HG03521 (cell line): ENCODE measurements around the gene NIPAL3.

Experiments
- ATAC-seq: cut with Tn5 transposase; IDR thresholded peaks from one replicate; pipeline ENCODE4 v1.9.1; 2021; ENCODE audit warnings: mild to moderate bottlenecking, moderate library complexity; ENCODE audit not compliant: unreplicated experiment

NIPAL3 gene

GRCh38 chr1:24415334-24415909 is at the start of gene NIPAL3:
TSS of gene NIPAL3 (plus strand) at chr1:24415802. CDS start at chr1:24419548, 3,746 bp downstream.
- ATAC-seq = peak; percentile 94

DNA sequence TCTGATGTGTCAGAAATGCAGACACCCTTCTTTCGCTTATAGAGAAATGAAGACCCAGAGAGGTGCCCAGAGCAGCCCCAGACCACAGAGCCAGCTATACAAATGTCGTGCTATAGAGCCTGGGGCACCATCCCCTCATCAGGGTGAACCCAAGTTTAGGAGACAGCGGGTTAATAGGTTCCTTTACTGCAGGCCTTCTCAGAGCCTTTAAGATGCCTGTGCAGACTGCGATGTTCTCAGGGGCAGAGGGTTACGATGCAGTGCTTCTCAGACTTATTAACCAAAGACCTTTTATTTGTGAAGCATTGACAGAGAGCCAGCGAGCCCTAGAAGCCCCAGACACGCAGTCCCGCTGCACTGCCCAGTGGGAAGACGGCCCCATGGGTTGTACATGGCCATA is 48.9 kb upstream of the NIPAL3 start:
- no peak for ATAC-seq

- no peak for ATAC-seq
These were observed 46.4 kb upstream of the NIPAL3 start for GRCh38 chr1:24369199-24369598.

DNA sequence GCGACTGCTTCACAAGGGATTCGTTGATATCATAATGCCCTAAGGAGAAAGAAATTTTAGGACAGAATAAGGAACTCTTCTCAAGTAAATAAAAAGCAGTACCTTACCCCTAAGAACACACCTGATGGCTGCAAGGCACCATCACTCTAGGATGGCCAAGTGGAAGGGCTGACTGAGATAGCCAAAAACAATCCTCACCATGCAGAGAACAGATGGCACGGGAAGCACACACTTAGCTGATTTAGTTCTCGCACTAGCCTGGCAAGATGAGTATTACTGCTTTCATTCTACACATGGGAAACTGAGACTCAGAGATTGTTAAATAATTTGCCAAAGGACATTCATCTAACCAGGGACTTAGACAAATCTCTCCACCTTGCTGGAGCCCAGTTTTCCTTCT is 45.8 kb upstream of the NIPAL3 start:
- ATAC-seq = no peak

DNA sequence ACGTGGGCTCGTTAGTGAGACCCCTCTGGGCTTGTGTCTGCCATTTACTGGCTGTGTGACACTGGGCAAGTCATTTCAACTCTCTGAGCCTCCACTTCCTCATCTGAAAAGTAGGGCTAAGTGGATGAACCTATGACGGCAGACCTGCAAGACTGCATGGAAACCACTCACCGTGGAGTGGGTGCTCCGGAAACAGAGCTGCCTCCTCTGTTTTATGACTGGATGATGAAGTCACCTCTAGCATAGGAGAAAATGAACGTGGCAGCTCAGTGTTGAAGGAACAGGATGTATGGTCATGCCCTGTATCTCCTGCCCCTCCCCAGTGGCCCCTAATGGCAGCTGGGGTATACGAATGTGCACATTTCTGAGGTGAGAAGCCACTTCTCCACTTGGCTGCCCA is 42.6 kb upstream of the NIPAL3 start:
- ATAC-seq = no peak

DNA sequence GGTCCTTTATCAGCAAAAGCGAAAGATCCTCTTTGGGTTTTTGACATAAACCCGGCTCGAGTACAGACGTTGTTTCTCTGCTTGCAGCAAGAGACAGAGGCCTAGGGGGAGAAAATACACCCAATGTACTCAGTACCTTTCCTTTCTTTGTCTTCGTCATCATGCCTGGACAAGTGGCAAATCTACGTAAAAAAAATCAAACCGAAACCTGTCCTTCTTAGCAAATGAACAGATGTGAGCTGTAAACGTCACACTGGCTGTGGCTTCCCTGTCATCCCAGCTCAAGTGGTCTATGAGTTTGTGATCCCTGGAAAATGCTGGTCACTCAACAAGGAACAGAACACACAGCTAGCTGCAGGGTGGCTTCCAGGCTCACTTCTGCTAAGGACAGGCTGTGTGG is 41.9 kb upstream of the NIPAL3 start:
- no peak for ATAC-seq

DNA sequence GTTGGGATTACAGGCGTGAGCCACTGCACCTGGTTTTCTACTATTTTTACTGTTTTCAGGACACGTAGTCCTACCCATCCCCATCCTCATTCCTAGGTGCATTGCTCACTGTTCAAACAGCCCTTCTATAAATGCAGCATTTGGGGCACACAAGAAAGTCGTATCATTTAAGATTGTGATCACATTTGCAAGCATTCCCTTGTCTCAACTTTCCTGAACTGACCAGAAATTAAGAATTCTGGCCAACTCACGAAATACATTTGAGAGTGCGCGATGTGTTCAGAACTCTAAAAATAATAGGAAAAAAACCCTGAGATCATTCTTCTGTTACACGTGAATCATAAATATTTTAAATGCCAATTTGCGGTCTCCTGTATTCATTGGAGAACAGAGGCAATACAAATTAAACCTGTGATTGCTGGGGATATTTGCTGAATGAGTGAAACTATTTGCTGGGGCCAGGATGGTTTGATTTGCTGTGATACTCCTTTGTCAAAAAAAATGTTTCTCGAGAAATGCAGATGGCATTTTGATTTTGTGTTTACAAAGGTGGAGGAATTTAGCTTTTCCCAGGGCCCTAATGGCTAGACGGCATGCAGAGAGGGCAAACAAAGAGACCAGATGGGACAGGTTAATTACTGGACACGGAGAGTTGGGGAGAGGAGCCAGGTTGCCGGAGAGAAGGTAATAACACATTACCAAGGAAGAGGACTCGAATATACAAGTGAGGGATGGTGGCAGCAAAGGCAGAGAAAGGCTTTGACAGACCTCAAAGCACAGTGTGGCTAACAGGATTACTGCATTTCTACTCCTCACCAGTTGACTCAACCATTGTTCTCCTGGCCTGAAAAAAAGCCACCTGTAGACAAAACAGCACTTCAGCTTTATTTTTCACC is 40.5 kb upstream of the NIPAL3 start:
- ATAC-seq = no peak

DNA sequence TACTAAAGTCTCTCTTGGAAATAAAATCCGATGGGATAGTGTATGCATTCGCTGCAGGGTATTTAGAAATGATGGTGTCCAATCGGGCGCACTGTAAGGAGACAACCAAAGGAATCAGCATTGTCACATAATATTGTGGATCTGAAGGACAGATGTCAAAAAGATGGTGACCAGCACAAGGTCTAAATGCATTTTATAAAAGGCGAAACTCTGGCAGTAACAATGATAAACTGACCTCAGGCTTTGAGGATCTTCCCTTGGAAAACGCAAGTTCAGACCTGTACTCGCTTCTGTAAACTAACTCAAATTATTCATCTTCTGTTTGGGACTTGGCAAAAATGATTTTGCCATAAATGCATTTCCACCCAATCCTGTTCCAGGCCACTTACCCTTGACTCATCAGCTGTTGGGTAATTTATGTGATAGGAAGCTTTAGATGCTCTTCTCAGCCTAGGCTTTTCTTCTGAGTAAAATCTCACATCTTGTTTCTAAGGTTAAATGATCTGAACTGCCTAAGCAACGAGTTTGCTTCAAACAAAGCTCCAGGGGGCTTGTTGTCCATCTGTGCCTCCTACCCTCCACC is 35.8 kb upstream of the NIPAL3 start:
- no peak for ATAC-seq

DNA sequence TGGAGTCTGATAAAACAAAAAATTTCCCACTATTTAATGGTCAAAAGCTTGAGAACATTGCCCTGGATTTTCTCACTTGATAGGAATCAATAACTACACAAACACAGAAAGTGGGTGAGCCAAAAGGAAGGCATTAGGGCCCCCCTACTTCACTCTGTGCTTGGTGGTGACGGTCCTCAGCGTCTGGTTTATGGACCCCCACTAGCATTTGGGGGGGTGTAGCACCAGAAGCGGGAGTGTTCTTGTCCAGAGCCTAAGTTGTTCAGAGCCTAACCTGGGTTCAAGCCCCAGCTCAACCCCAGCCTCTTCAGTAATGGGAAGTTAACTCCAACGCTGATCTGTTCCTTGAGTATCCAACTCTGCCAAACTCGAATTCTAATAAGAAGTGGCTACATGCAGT is 35.1 kb upstream of the NIPAL3 start:
- ATAC-seq = no peak

DNA sequence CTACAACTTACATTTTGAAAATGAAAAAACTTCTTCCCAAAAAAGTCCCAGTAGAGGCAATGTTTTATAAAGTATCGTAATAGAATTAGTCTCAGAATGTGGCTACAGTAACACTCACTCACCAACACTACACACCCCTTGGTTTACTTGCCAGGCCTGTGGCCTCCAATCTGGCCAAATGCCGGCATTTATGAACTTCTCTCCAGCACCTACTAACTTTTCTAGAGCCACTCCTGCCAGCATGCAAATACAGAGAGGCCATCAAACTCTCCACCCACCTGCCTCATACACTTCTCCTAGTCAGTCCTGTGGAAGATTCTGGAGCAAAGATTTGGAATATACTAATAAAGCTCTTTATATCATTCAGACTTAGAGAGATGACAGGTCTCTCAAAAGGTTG is 34.3 kb upstream of the NIPAL3 start:
- no peak for ATAC-seq

GRCh38 chr1:24382165-24382577 is 33.4 kb upstream of the NIPAL3 start:
- no peak for ATAC-seq

DNA sequence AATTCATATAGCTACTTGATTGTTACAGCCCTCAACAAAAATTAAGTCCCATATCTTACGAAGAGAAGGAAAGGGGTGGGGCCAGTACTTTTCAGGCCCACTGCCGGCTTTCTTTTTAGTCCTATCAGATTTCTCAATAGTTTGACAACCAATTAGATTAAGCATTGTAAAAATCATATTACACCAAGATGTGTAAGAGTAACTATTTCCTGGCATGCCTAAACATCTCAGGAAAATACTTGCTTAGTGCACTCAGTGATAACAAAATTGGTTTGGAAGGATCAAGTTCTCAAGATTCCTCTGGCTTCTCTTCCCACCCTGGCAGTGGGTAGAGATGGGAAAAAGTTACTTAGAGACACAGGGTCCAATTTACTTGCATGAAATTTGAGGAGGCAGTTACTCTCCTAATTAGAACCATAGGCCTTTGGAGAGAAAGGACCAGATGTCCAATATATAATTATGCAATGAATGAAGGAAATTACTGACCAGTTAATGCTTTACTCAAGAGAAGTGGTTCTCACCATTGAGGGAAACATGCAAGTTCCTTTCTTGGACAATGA is 32.1 kb upstream of the NIPAL3 start:
- no peak for ATAC-seq

GRCh38 chr1:24384251-24385090 is 31.1 kb upstream of the NIPAL3 start:
- ATAC-seq = no peak

DNA sequence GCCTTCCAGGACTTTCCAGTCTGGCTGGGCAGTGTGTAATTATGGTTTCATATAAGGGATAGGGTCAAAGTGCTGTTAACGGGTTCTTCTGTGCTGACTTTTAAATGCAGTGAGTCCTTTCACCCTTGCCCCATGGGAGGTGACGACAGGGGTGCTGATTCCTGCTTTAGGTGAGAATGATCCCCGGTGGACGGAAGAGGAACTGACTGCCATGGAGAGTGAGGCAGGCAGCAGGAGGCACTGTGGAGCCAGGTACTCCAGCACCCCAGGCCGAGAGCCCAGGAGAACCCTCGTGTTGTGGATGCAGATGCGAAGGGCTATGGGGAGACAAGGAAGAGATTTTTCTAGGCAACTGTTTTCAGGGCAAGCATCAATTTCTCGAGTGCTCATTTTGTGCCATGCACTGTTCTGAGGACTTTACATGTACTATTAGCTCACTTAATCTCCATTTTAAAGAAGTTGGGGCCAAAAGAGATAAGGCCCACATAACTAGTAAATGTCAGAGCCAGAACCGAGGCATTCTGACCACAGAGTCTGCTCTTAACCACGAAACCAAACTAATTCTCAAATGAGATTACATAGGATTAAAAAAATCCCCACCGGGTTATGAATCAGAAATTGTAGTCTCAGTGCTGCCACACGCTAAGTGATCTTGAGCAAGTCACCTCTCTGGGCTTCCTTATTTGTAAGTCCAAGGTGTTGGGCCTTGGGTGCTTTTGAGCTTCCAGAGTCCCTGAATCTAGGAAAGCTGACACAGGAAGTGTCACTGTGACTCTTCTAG is 30.3 kb upstream of the NIPAL3 start:
- no peak for ATAC-seq

DNA sequence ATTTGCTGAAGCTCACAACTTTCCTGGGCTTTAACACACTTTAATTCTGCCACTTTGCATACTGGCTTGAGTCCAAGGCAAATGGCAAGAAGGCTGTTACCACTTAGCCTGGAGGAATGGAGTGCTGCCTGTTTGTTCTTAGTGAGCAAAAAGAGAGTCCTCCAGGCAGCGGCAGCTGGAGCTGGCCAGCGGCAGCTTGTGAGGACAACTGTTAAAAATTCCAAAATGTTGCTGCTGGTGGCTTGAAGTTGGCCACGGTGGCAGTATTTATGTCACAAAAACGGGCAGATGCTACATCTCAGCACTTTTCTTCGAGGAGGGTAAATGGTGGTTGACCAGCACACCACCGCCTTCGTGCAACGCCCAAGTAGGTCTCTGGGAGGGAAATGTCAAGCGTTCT is 29.4 kb upstream of the NIPAL3 start:
- ATAC-seq = no peak

GRCh38 chr1:24386931-24387330 is 28.7 kb upstream of the NIPAL3 start:
- no peak for ATAC-seq

DNA sequence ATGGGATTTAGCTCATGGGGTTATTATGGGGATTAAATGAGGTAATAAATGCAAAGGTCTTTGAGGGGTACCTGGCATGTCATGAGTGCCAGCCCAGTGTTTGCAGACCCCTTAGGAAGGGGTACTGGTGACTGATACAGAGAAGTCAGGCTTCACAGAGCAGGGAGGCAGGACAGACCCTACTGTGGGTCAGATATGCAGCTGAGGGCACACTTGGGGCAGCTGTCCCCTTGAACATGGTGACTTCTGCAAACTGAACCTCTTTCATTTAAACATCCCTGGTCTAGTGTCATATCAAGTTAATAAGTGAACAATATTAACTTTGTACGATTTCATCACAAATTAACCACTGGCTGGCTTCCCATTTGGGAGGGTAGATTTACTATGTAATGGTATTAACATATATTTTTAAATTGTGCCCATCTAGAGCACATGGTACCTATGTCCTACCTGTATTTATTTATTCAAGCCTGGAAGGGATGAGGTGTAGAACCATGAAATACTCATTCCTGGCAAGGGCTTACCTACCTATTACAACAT is 27.9 kb upstream of the NIPAL3 start:
- no peak for ATAC-seq

GRCh38 chr1:24388331-24388885 is 27.2 kb upstream of the NIPAL3 start:
- ATAC-seq = no peak

DNA sequence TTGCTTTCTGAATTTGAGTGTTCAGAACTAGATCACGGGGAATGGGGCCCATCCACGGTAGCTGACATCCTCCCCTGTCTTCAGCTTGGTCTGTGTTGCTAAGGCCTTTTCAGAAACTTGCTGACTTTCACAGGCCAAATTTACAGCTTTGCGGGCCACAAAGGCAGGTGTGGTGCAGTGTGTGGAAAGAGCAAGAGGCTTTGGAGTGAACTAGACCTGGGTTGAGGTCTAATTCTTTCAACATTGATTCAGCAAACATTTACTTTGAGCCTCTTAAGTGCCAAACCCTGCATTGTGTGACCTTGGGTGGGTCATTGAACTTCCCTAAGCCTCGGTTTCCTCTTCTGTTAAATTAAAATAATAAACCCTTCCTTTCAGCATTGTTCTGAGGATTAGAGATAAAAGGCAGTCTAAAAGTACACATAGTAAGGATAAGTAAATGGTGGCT is 26.3 kb upstream of the NIPAL3 start:
- no peak for ATAC-seq
